Measurements from ENCODE around the gene RP2. TPM values are rescaled to one million over a fixed set of nuclear protein-coding genes. Genes with fewer than 3 reads are reported as not detected.

Gene RP2
- polyA plus RNA-seq = 1 to 10 TPM; 2.0 to 8.8 (median 6.2) TPM

DNA sequence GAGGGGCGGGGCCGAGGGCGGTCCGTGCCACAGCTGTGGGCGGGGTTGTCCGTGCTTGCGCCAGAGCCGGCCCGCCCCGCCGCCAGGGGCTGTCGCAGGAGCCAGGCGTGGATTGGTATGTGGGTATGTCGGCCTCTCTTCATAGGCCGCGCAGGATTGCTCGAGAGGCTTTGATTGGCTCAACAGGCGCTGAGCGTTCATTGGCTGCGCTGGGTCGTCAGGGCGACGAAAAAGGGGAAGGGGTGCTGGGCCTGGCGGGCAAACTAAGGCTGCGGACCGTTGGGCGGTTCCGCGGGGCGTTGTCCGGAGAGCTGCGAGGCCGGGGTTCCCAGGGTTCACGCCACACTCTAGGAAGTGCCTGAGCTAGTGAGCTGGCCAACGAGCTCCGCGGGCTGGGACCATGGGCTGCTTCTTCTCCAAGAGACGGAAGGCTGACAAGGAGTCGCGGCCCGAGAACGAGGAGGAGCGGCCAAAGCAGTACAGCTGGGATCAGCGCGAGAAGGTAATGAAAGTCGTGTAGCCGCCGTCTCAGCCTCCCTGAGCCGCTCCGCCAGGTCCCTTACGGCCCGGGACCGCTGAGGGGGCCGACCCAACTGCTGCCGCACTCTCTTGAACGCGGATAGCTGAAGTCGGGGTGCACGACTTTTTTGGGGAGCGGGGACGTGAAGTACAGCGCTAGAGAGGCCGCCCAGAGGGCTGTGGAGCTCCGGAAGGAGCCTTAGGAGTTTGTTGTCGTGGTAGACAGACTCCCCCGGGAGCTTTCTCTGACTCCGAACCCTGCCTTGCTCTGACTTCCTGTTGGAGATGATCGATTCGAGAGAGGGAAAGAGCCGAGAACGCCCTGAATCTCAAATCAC is at the start of gene RP2:
Gene RP2, plus strand, starts transcription at position 343 of the 857 bp plus-strand sequence. Its CDS starts 58 bp downstream, at position 401.
- 0 to 33% (median 0%) methylated on average over 35 to 71 of the region's 71 CpGs for WGBS, 3 donors
- H3K27ac ChIP-seq (ENCODE audit: low read depth, low read length) = peak within 1 kb of the TSS; percentile 38

DNA sequence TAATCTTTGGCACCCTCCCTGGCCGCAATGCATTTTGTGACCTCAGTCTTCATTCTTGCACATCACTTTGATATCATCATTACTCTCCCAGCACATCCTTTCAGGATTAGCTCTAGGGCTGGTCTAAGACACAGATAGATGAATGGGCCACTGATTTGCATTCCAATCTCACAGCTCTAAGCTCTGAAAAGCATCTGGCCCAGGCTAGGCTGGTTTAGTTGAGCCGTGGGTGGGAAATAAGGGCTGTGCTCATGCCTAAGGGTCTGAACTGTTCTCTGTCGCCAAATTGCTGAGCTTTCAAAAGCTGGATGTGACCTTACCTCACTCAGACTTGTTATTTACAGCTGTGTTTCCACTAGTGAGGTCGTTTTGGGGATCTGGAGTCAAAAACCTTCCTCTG is 47.9 kb upstream of the RP2 start:
- H3K27ac ChIP-seq (ENCODE audit: low read depth, low read length) = no peak overlapping the region
- WGBS, 3 donors = 55 to 65% (median 59%) methylated on average over 4 of the region's 4 CpGs

DNA sequence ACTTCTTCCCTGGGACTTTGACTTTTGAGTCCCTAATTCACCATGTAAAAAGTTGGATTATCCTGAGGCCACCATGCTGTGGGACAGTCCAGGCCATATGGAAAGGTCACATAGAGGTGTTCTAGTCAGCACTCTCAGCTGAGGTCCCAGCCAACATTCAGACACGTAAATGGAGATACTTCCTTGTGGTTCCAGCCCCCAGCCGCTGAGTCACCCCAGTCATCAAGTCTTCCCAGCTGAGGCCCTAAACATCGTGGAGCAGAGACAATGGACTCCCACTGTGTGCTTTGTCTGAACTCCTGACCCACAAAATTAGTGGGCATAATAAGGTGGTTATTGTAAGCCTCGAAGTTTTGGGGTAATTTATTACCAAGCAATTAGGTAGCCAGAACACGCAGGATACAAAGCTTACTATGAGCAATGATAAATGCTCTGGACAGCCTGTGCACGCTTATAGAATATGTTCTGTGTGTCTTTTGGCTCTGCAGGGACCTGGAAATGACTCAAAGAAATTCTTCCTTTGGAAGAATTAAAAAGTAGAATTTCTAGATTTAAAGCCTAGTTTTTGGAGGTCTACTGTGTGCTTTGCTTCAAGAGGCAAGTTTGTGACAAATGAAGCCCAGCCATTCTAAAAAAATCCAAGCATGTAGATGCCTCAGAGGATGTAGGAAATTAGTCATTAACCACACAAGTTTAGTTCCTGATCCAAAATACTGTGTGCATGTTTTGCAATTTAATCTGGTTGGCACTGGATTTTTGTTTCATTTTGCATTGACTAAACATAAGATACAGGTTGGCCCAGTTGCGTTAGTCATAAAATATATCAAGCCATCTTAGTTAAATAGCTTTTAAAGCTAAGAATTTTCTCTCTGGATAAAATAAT is 44.7 kb upstream of the RP2 start:
- H3K27ac ChIP-seq (ENCODE audit: low read depth, low read length) = no peak overlapping the region
- 23 to 38% (median 27%) methylated on average over 7 of the region's 7 CpGs for WGBS, 3 donors

DNA sequence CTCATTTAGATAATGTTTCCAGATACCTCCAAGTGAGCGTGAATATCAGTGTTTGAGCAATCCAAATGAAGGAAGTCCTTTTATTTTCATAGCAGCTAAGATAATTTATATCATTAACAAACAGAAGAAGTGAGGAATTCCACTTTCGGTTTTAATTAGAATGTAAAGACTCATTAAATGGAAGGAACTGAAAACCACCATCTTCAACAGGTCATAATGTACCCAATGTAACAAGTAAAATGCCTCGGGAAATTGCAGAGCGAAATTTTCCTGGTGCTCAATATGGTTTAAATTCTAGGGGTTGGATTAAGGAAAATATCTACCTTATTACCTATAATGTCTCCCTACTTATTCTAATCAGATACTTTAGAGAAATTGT is 44.0 kb upstream of the RP2 start:
- no peak overlapping the region for H3K27ac ChIP-seq (ENCODE audit: low read depth, low read length)
- 47 to 55% (median 53%) methylated on average over 4 of the region's 4 CpGs for WGBS, 3 donors

DNA sequence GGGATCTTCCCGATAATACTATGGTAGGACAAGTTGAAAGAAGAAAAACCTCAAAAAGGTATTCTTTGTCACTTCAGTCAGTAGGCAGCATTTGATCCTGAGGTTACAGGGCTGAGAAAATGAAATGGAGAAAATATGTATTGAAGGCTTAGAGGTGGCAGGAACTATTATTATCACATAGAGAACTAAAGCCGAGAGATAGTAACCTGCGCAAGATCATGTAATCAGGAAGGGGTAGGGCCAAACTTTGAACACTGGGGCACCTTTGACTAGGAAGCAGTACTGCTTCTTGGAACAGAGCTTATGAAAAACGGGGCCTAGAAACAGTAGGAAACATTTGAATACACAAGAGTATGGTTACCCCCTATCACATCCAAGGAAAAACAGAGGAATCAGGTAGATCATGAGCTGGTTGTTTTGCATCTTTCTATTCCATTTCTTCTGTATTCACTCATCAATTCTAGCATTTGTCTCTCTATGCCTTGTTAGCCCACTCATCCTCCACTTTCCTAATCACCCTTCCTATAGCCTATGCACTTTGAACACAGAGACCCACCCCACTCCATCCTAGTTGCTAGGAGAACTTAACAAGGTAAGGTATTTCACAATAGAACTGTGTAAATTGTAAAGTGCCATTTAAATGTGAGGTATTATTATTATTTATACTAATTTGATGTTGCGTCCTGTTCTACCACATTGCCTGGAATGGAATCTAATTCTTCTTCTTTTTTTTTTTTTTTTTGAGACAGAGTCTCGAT is 43.3 kb upstream of the RP2 start:
- 69 to 77% (median 72%) methylated on average over 5 to 6 of the region's 6 CpGs for WGBS, 3 donors
- no peak overlapping the region for H3K27ac ChIP-seq (ENCODE audit: low read depth, low read length)

DNA sequence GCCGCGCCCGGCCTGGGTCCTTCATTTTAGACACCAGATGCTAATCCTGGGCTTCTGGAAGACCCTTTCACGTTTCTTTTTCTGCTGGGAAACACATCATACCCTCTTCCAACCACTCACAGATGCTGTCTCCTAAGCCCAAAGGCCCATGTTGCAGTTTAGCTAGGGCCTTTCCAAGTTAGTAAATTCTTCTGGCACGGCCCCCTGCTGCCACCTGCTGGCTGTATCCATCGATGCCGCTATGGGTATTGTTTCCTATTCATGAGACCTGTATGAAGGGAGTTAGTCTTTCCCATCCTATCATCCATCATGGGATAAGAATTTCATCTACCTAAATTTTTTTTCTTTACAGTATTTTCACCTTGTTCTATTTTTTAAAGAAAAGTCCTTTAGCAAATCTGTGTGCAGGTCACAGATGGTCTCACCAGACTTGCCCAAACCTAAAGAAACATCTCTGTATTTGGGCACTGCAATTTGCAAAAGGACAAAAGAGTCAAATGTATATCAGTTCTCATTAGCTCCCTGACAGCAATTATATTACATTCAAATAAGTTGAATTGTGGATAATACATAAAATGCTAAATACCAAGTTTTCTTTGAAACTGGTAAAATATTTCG is 40.2 kb upstream of the RP2 start:
- WGBS, 3 donors = 44 to 49% (median 49%) methylated on average over 8 of the region's 8 CpGs
- H3K27ac ChIP-seq (ENCODE audit: low read depth, low read length) = no peak overlapping the region

DNA sequence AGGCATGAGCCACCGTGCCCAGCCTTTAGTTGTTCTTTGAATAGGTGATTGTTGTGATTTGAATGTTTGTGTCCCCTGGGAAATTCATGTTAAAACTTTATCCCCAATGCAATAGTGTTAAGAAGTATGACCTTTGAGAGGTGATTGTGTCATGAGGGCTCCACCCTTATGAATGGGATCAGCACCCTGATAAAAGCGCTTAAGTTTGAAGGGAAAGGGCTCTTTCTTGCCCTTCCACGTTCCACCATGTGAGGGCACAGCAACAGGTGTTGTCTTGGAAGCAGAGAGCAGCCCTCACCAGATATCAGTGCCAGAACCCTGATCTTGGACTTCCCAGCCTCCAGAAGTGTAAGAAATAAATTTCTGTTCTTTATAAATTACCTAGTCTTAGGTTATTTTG is 33.7 kb upstream of the RP2 start:
- H3K27ac ChIP-seq (ENCODE audit: low read depth, low read length) = no peak overlapping the region
- WGBS, 3 donors = 55 to 80% (median 64%) methylated on average over 3 of the region's 3 CpGs

DNA sequence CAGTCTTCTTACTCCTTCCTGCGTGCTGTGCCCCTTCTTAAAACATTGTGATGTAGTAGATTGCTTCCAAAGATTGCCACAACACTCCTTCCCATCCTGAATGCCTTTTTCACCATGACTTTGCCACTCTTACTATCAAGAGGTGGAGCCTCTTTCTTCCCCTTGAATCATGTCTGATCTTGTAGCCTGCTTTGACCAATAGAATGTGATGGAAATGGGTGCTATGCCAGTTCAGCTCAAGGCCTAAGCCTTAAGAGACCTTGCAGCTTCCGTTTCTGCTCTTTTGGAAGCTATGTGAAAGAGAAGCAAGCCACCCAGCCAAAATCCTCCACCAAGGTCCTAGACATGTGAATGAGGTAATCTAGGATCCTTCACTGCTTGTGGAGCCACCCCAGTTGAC is 31.6 kb upstream of the RP2 start:
- WGBS, 3 donors = 66 to 89% (median 85%) methylated on average over 2 of the region's 2 CpGs
- H3K27ac ChIP-seq (ENCODE audit: low read depth, low read length) = no peak overlapping the region

DNA sequence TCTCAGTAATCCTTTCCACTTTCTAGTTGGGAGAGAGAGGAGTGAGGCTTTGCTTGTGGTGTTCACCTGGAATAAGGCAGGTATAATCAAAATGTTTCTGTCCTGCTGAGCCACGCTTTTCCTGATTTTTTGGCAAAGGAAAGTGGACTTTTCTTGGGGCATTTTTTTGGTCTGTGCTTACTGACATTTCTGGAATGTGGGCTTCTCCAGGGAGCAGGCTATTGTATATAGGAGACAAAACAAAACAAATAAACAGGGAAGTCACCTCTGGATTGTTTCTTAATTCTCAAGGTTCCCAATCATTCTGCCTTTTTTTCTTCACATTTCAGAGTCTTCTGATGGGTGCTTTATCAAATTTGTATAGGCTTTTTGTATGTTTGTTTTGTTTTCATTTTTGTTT is 25.7 kb upstream of the RP2 start:
- H3K27ac ChIP-seq (ENCODE audit: low read depth, low read length) = no peak overlapping the region
- WGBS, 3 donors = 45 to 78% (median 71%) methylated on average over 1 of the region's 1 CpG

DNA sequence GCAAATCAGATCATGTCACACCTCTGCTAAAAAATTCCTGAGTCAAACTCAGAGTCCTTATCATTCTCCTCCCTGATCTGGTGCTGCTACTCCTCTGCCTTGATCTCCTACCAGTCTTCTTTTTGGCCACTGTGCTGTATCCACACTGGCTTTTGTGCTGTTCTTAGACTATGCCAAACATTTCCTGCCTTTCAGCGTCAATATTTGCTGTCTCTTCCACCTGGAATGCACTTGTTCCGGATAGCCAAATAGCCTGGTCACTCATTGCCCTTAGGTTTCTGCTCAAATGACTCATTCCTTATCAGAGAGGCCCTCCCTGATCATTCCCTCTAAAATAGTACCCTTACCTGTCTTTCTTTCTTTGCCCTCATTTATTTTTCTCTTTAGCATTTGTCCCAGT is 24.4 kb upstream of the RP2 start:
- H3K27ac ChIP-seq (ENCODE audit: low read depth, low read length) = no peak overlapping the region
- 24 to 76% (median 67%) methylated on average over 2 of the region's 2 CpGs for WGBS, 3 donors

DNA sequence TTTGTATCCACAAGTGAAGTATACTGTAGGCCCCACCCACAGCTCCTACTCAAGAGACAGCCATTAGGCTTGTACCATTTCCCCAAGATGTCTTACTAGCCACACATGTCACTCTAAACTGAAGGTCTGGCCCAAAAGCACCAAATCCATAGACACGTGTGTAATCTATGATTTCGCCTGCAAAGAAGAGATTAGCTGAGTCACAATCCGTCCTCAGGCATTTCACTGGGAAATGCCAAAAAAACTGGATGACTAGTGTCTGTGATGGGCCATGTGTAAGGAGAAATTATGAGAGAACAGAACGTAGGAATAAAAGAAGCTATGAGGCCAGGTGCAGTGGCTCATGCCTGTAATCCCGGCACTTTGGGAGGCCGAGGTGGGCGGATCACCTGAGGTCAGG is 21.9 kb upstream of the RP2 start:
- WGBS, 3 donors = 70 to 93% (median 89%) methylated on average over 6 to 7 of the region's 7 CpGs
- no peak overlapping the region for H3K27ac ChIP-seq (ENCODE audit: low read depth, low read length)

DNA sequence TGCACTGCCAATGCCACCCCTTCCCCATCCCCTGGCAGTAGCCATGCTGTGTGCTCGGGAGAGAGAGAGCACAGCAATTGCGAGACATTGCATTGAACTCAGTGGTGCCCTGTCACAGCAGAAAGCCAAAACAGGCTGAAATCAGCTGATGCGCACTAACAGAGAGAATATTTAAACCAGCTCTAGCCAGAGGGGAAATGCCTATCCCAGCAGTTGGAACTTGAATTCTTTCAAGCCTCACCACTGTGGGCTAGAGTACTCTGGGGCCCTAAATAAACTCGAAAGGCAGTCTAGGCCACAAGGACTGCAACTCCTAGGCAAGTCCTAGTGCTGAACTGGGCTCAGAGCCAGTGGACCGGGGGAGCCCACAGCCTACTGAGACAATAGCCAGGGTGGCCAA is 17.7 kb upstream of the RP2 start:
- 76 to 91% (median 86%) methylated on average over 5 of the region's 5 CpGs for WGBS, 3 donors
- H3K27ac ChIP-seq (ENCODE audit: low read depth, low read length) = no peak overlapping the region

DNA sequence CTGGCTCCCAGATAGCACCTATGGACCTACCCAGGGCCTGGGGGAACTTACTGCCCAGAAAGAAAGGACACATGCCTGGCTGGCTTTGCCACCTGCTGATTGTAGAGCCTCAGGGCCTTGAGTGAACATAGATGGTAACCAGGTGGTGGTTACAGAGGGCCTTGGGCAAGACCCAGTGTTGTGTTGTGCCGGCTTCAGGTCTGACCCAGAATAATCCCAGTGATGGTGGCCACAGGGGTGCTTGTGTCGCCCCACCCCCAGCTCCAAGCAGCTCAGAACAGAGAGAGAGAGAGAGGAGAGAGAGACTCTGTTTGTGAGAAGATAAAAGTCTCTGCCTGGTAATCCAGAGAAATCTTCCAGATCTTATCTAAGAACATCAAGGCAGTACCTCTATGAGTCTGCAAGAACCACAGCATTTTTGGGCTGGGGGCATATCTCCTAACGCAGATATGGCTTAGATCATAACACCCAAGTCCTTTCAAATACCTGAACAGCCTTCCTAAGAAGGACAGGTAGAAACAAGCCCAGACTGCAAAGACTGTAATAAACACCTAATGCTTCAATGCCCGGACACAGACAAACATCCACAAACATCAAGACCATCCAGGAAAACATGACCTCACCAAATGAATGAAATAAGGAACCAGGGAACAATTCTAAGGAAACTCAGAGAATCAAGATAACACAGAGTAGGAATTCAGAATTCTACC is 16.3 kb upstream of the RP2 start:
- no peak overlapping the region for H3K27ac ChIP-seq (ENCODE audit: low read depth, low read length)
- WGBS, 3 donors = 81 to 96% (median 85%) methylated on average over 4 of the region's 4 CpGs

DNA sequence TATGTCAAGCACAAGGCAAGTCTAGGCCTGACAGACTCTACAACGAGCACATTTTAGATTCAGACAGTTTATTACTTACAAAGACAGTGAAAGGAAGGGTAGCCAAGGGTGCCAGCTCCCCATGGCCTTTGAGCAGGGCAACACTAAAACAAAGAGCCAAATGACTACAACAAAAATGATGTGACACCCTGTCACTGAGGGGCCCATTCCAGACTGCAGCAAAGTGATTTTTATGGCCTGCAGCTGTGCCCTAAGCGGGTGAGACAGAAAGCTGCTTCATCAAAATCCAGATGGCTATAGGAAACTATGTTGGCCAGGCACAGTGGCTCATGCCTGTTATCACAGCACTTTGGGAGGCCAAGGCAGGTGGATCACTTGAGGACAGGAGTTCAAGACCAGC is 13.4 kb upstream of the RP2 start:
- H3K27ac ChIP-seq (ENCODE audit: low read depth, low read length) = no peak overlapping the region
- WGBS, 3 donors = 70 to 88% (median 72%) methylated on average over 2 of the region's 2 CpGs

DNA sequence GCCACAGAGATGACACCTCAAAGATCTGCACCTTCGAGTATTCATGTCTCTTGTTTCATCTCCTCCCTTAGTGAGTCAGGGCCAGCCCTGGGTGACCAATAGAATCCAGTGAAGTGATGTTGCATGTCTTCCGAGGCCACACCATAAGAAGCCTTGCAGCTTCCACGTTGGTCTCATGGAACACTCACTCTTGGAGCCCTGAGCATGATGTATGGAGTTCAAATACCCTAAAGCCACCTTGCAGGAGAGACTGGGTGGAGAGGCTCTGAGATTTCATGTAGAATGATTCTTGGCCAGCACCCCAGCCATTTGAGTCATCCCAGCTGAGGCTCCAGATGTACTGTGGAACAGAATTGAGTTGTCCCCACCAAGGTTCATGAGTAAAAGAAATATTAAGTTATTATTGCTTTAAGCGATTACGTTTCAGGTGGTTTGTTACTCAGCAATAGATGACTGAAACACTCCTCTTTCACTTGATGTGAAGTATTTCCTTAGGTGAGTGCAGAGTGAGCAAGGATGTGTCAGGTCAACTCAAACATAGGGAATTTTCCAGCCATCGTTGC is 5.0 kb upstream of the RP2 start:
- 67 to 82% (median 75%) methylated on average over 6 of the region's 6 CpGs for WGBS, 3 donors
- no peak overlapping the region for H3K27ac ChIP-seq (ENCODE audit: low read depth, low read length)

DNA sequence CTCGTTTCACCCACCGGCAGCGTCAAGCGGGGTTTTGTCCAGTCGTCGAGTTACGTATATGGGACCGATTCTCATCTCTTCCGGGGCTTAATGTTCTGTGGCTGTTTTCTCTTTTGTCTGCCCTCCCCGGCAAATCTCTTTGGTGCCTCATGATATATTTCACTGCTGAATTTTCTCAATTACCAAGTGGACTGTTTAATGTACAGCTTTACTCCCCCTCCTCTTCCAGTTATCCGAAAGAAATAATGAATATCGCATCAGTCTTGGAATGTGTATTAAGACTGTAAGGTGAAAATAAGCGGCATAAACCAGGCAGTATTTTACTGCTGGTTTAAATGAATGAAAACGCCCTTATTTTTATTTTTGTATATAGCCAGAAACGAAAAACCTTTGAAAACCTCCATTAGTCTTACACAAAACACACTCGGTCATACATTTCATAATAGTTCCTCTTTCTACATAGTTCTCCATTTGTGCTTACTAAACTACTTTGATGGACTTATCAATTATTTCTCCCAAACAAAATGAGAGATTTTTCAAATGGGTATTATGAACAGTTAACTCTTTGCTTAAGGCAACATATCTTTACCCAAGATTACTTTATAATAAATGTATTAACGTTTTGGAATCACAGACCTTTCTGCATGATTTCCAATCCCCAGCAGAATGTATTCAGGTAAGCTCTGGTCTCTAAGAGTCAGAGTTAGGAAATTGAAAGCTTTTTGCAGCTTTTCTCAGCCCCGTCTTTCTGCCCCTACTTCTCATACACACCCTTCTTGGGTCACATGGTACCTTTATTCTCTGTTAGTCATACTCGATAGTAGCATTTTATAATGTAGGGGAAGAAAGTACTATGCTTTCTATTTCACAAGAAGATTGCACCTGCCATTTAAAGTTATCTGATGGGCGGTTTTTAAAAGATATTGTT is 979 bp downstream of the RP2 start:
- 1 to 33% (median 3%) methylated on average over 20 of the region's 20 CpGs for WGBS, 3 donors

DNA sequence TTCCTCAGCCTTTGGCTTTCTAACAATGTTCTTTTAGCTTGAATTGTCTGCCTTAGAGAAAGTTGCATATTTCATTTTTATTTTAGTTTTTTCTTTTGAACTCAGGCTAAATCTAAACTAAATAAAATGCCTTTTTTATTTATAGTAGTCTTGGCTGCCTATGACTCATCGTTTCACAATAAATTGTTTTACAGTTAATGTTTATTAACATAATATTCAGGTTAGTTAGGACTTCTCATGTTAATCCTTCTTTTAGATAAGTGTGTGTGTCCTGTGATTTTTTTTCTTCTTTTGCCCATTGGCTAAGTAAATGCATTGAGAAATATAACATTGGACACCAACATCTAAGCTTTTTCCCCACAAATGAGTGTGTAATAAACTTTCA is 1.6 kb downstream of the RP2 start:
- 5 to 25% (median 11%) methylated on average over 1 of the region's 1 CpG for WGBS, 3 donors
- no peak overlapping the region for H3K27ac ChIP-seq (ENCODE audit: low read depth, low read length)

More for the DNA sequence above, 979 bp downstream of the RP2 start:
- H3K27ac ChIP-seq (ENCODE audit: low read depth, low read length) = peak overlapping the region; percentile 38
